CD4-positive, alpha-beta T cell (primary cell): Measurements from ENCODE around the gene ATPAF2. TPM values are rescaled to one million over a fixed set of nuclear protein-coding genes. Genes with fewer than 3 reads are reported as not detected.

ENCODE experiments used
- ATAC-seq: fragments of 200-7000 bp; cut with Tn5 transposase; one replicate; pipeline ENCODE4 v1.10.0; 2022; ENCODE audit warnings: mild to moderate bottlenecking; ENCODE audit not compliant: poor library complexity
- CTCF ChIA-PET: fragments of 350-600 bp; sonication (Branson Sonifier 250); formaldehyde crosslinking; loops from one replicate; lab custom pipeline; 2021; ENCODE audit warnings: antibody characterized with exemption, inconsistent platforms; lab: Charles Lee
- POLR2A ChIA-PET: fragments of 350-600 bp; sonication (Branson Sonifier 250); formaldehyde crosslinking; loops from one replicate; lab custom pipeline; 2021; ENCODE audit warnings: antibody characterized with exemption, inconsistent platforms; lab: Charles Lee
- DNase-seq, 14 experiments: peaks; one replicate each; pipeline ENCODE4 v3.0.0-alpha.2; 2013 to 2020; ENCODE audit warnings: mixed read lengths in 2 of 14
- H3K27ac ChIP-seq, 2 donors: one replicate each; pipeline versions ENCODE4 v1.5.1 to v1.7.0; 2013; ENCODE audit warnings: low read length in 2 of 2, low read depth in 1 of 2, mild to moderate bottlenecking in 1 of 2
- H3K27me3 ChIP-seq, 2 experiments: 1 replicate in 1 of 2; 2 replicates in 1 of 2; pipeline versions ENCODE4 v1.6.1 to v1.7.0; 2013; ENCODE audit warnings: low read length in 2 of 2, control low read depth in 1 of 2, mild to moderate bottlenecking in 1 of 2, moderate library complexity in 1 of 2; ENCODE audit not compliant: insufficient read depth in 2 of 2, control insufficient read depth in 1 of 2
- H3K36me3 ChIP-seq: one replicate; pipeline ENCODE4 v1.6.1; 2013; ENCODE audit warnings: low read length, control low read depth; ENCODE audit not compliant: insufficient read depth
- H3K4me1 ChIP-seq: one replicate; pipeline ENCODE4 v1.6.1; 2013; ENCODE audit warnings: low read length, control low read depth; ENCODE audit not compliant: insufficient read depth
- H3K4me3 ChIP-seq: one replicate; pipeline ENCODE4 v1.5.1; 2013; ENCODE audit warnings: mild to moderate bottlenecking, low read length, moderate library complexity
- H3K9me3 ChIP-seq, 2 experiments: 1 replicate in 1 of 2; 2 replicates in 1 of 2; pipeline versions ENCODE4 v1.6.1 to v1.7.0; 2013; ENCODE audit warnings: low read length in 2 of 2, mild to moderate bottlenecking in 2 of 2, control low read depth in 1 of 2, moderate library complexity in 1 of 2; ENCODE audit not compliant: control insufficient read depth in 1 of 2, insufficient read depth in 1 of 2
- H3K27ac Mint-ChIP-seq: one replicate; pipeline ENCODE4 v1.8.0; 2020; ENCODE audit warnings: mixed read lengths
- H3K27me3 Mint-ChIP-seq: one replicate; pipeline ENCODE4 v1.8.0; 2021; ENCODE audit warnings: mixed read lengths
- H3K36me3 Mint-ChIP-seq: one replicate; pipeline ENCODE4 v1.8.0; 2021; ENCODE audit warnings: low read depth, mixed read lengths
- H3K4me1 Mint-ChIP-seq: one replicate; pipeline ENCODE4 v1.8.0; 2021; ENCODE audit warnings: low read depth, mixed read lengths
- H3K4me3 Mint-ChIP-seq: one replicate; pipeline ENCODE4 v1.8.0; 2020; ENCODE audit warnings: mild to moderate bottlenecking, mixed read lengths
- H3K9me3 Mint-ChIP-seq: one replicate; pipeline ENCODE4 v1.8.0; 2020; ENCODE audit warnings: mixed read lengths
- intact Hi-C, 2 experiments: fragments of 100-400 bp; cut with DNase I in 1 of 2; cut with micrococcal nuclease in 1 of 2; formaldehyde crosslinking; loops; one replicate each; pipeline versions ENCODE4 v1.15.1 to v1.9.0; 2023 to 2025; cut with DNase I, micrococcal nuclease
- total RNA-seq, 174 experiments: library from RNA in 2 of 174; stranded (reverse) in 2 of 174; gene quantifications; one replicate each; pipeline ENCODE4 v1.2.3 and lab custom pipeline; 2021 to 2026
- TF ChIP-seq, protein P1 (sequence below): fragments of 200-600 bp; IDR thresholded peaks from one replicate; pipeline ENCODE4 v1.8.0; 2022; ENCODE audit warnings: antibody characterized with exemption, mild to moderate bottlenecking

Gene ATPAF2
- total RNA-seq, 2 experiments from 2014 or later = 20.8 to 21.9 TPM

DNA sequence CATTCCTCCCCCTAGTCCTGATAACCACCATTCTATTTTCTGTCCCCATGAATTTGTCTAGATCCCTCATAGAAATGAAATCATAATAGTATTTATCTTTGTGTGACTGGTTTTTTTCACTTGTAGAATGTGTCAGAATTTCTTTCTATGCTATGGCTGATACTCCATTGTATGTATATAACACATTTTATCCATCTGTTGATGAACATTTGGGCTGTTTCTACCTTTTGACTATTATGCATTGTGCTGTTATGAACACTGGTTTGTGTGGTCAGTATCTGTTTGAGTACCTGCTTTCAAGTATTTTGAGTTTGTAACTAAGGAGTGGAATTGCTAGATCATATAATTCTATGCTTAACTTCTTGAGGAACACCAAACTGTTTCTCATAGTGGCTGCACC is 32.8 kb upstream of the ATPAF2 start:
- Histone ChIP-seq H3K4me1 (peaks cover 5% of the 10 kb centered on the region), H3K27ac (no peak overlapping the region), H3K27me3 (peaks cover 0 to 2% of the 10 kb centered on the region in 2 experiments), H3K4me3 (no peak overlapping the region), H3K9me3 (no peaks in the 10 kb centered on the region), H3K36me3 (no peaks in the 10 kb centered on the region)
- Mint-ChIP-seq H3K27ac (no peak overlapping the region), H3K4me1 (no peaks in the 10 kb centered on the region), H3K9me3 (no peaks in the 10 kb centered on the region), H3K27me3 (peaks cover 15% of the 10 kb centered on the region), H3K36me3 (no peaks in the 10 kb centered on the region), H3K4me3 (no peak overlapping the region)
- ATAC-seq = no peak
- CTCF ChIA-PET = no interaction called here
- TF ChIP-seq, protein P1, sequence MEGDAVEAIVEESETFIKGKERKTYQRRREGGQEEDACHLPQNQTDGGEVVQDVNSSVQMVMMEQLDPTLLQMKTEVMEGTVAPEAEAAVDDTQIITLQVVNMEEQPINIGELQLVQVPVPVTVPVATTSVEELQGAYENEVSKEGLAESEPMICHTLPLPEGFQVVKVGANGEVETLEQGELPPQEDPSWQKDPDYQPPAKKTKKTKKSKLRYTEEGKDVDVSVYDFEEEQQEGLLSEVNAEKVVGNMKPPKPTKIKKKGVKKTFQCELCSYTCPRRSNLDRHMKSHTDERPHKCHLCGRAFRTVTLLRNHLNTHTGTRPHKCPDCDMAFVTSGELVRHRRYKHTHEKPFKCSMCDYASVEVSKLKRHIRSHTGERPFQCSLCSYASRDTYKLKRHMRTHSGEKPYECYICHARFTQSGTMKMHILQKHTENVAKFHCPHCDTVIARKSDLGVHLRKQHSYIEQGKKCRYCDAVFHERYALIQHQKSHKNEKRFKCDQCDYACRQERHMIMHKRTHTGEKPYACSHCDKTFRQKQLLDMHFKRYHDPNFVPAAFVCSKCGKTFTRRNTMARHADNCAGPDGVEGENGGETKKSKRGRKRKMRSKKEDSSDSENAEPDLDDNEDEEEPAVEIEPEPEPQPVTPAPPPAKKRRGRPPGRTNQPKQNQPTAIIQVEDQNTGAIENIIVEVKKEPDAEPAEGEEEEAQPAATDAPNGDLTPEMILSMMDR = no peak
- no peak for DNase-seq
- intact Hi-C loops = no loop called here
- POLR2A ChIA-PET = no interaction called here

DNA sequence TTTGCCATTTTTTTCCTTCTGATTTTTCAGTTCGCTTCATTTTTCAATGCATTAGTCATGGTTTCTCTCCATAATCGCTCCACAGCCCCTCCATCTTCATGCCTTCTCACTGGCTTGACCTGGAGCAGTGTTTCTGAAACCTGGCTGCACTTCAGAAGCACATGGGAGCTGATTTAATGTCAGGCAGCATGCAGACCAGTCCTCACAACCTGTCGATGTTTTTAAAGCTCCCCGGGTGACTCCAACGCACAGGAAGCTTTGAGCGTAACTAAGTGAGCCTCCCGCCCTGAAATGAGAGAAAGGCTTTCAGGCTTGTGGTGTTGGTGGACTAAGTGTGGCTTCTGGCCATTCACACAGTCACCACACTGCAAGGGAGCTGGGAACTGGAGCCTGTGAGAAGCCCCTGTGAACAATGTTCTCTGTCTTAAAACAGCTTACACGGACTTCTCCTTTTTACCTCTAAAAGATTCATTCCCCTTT is 31.9 kb upstream of the ATPAF2 start:
- POLR2A ChIA-PET = no interaction called here
- H3K9me3 ChIP-seq = no peaks in the 10 kb centered on the region
- peaks cover 11% of the 10 kb centered on the region for H3K27me3 Mint-ChIP-seq
- DNase-seq (peak in 1 of 14 experiments; percentile 3), ATAC-seq (no peak)
- H3K36me3 ChIP-seq = no peaks in the 10 kb centered on the region
- H3K4me1 ChIP-seq = peaks cover 5% of the 10 kb centered on the region
- peaks cover 0 to 2% of the 10 kb centered on the region in 2 experiments for H3K27me3 ChIP-seq
- CTCF ChIA-PET = no interaction called here
- TF ChIP-seq, protein P1 = no peak
- no peaks in the 10 kb centered on the region for H3K36me3 Mint-ChIP-seq
- H3K9me3 Mint-ChIP-seq = no peaks in the 10 kb centered on the region
- intact Hi-C loops = no loop called here
- H3K27ac Mint-ChIP-seq = no peak overlapping the region
- H3K4me3 Mint-ChIP-seq = no peak overlapping the region
- H3K4me3 ChIP-seq = no peak overlapping the region
- H3K27ac ChIP-seq = no peak overlapping the region
- H3K4me1 Mint-ChIP-seq = no peaks in the 10 kb centered on the region

DNA sequence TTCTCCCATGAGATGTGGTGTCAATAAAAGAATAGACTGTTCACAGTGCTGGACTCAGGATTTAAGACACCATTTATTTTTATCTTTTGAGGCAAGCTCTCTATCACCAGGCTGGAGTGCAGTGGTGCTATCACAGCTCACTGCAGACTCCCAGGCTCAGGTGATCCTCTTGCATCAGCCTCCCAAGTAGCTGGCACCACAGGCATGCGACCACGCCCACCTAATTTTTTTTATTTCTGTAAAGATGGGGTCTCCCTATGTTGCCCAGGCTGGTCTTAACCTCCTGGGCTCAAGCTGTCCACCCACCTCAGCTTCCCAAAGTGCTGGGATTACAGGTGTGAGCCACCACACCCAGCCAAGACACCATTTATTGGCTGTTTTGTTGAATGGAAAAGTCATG is 30.1 kb upstream of the ATPAF2 start:
- CTCF ChIA-PET = no interaction called here
- TF ChIP-seq, protein P1 = no peak
- peaks cover 17% of the 10 kb centered on the region for H3K36me3 Mint-ChIP-seq

More for the DNA sequence above, 30.1 kb upstream of the ATPAF2 start:
- peaks cover 11% of the 10 kb centered on the region for H3K36me3 ChIP-seq
- no peak overlapping the region for H3K27ac ChIP-seq
- POLR2A ChIA-PET = no interaction called here
- Mint-ChIP-seq H3K4me1 (no peaks in the 10 kb centered on the region), H3K27me3 (no peaks in the 10 kb centered on the region), H3K27ac (no peak overlapping the region), H3K9me3 (no peaks in the 10 kb centered on the region), H3K4me3 (no peak overlapping the region)
- H3K27me3 ChIP-seq = no peaks in the 10 kb centered on the region
- no peak for DNase-seq
- ATAC-seq = no peak
- intact Hi-C loops = no loop called here
- no peaks in the 10 kb centered on the region for H3K9me3 ChIP-seq
- peaks cover 5% of the 10 kb centered on the region for H3K4me1 ChIP-seq
- H3K4me3 ChIP-seq = no peak overlapping the region
